ENCODE data around the gene CCDC33. TPM values are rescaled to one million over a fixed set of nuclear protein-coding genes. Genes with fewer than 3 reads are reported as not detected.

Gene CCDC33
- total and polyA plus RNA-seq, 12 donors = not detected

DNA sequence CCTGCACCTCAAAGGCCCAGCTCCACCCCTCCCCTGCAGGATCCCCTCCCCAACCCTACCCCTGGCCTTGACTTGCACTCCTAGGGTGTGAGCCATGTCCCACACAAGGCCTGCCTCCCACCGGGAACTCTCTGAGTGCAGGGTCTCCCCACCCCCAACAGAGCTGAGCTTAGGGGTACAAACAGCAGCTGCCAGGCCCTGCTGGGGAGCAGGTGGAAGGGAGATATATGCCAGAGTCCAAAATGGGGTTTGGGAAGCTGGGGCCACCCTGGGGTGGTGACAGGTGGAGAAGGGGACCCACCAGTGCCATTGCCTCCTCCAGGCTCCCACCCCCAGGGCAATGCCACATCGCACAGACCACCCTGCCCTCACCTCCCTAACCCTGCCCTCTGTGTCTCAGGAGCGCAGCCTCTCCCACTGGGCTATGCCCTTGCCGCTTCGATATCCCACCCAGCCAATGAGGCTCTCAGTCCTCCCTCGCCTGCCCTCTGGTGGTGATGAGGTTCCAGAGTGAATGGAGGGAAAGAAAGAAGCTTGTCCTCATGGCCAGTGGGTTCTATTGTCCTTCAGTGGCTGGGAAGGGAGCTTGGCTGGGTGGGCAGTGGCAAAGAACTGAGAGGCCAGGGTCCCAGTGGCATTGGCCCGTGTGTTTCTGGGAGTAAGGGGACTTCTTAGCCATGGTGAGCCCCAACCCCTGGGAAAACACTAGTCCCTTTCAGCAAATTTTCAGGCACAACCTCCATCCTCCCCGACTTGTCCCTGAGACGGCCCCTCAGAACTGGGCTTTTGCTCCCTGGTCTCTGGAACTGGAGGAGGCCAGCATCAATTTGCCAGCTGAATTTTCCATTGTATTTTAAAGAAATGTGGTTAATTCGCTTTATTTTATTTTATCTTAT, 84.5 kb downstream of the CCDC33 start:
- no peak overlapping the region for H3K4me3 ChIP-seq
- WGBS, 2 donors = 69 to 71% methylated on average over 10 of the region's 10 CpGs
- no peaks in the 10 kb centered on the region for H3K36me3 ChIP-seq
- no peaks in the 10 kb centered on the region for H3K27me3 ChIP-seq
- TF ChIP-seq, protein P1, sequence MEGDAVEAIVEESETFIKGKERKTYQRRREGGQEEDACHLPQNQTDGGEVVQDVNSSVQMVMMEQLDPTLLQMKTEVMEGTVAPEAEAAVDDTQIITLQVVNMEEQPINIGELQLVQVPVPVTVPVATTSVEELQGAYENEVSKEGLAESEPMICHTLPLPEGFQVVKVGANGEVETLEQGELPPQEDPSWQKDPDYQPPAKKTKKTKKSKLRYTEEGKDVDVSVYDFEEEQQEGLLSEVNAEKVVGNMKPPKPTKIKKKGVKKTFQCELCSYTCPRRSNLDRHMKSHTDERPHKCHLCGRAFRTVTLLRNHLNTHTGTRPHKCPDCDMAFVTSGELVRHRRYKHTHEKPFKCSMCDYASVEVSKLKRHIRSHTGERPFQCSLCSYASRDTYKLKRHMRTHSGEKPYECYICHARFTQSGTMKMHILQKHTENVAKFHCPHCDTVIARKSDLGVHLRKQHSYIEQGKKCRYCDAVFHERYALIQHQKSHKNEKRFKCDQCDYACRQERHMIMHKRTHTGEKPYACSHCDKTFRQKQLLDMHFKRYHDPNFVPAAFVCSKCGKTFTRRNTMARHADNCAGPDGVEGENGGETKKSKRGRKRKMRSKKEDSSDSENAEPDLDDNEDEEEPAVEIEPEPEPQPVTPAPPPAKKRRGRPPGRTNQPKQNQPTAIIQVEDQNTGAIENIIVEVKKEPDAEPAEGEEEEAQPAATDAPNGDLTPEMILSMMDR (IDR thresholded peaks at IDR 0.05) = peak; percentile 28 to 76 (median 61)
- peak overlapping the region in 9 of 10 donors; percentile 16 to 89 (median 80) for H3K27ac ChIP-seq
- intact Hi-C loops (cut with DNase I) = loop anchor here (1.0 to 10.0 kb wide), 7 partner anchors 193 to 348 kb away; no protein-coding TSS in a partner anchor
- ATAC-seq = peak in 1 of 8 donors; percentile 22
- no peaks in the 10 kb centered on the region for H3K9me3 ChIP-seq
- H3K4me1 ChIP-seq = peaks cover 34 to 51% (median 48%) of the 10 kb centered on the region in 9 donors
- DNase-seq = peak; percentile 55 to 67

DNA sequence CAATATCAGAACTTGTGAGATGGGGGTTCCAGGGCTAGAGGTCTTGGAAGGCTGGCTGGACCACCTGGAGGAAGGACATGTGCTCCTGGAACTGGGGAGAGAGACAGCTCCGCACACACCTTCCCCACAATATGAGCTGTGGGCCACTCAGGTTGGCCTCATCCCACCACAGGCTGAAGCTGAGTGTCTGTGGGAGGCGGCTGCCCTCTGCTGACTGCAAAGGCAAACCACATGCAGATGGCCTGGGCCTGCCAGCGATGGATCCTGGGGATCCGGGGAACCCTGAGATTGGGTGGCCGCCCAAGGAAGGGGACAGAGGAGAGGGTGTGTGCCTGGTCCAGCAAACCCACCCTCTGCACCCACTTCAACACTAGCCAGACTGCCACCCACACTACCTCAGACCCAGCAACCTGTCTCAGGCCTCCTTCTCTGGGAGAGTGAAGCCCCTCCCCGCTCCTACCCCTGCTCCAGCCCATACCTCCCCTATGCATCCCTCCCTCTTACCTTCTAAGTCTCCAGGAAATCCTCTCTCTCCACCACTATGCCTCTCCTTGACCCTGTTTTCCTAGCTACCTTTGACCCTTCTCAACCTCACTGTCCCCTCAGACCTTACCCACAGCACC, 86.5 kb downstream of the CCDC33 start:
- 29 to 37% methylated on average over 6 of the region's 6 CpGs for WGBS, 2 donors

DNA sequence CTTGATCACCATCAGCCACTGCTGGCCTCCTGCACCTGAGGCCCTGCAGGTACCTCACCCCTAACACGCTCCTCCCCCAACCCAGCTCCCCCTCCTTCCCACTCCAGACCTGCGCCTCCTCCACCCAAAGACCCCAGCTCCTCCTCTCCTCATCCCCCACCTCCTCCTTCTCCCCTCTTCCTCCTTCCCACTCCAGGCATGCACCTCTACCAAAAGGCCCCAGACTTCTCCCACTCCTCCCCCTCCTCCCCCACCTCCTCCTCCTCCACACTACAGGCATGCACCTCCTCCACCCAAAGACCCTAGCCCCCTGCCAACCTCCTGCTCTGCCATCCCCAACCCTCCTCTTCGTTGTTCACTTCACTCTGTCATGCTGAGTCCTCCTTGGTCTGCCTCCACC, 88.6 kb downstream of the CCDC33 start:
- Histone ChIP-seq H3K9me3 (no peaks in the 10 kb centered on the region), H3K36me3 (no peaks in the 10 kb centered on the region), H3K4me3 (no peak overlapping the region), H3K4me1 (peaks cover 0 to 11% (median 9%) of the 10 kb centered on the region in 9 donors), H3K27me3 (peaks cover 0 to 4% (median 0%) of the 10 kb centered on the region in 7 donors), H3K27ac (no peak overlapping the region)
- WGBS, 2 donors = 72 to 80% methylated on average over 3 of the region's 3 CpGs
- ATAC-seq (no peak), DNase-seq (no peak)
- TF ChIP-seq, protein P1 (IDR thresholded peaks at IDR 0.05) = no peak
- intact Hi-C loops (cut with DNase I) = loop anchor here in 9 of 10 donors (5.0 to 10.0 kb wide), 5 partner anchors 197 to 352 kb away; no protein-coding TSS in a partner anchor

More for the DNA sequence above, 86.5 kb downstream of the CCDC33 start:
- Histone ChIP-seq H3K9me3 (no peaks in the 10 kb centered on the region), H3K27ac (no peak overlapping the region), H3K4me3 (no peak overlapping the region), H3K4me1 (peaks cover 14 to 30% (median 28%) of the 10 kb centered on the region in 9 donors), H3K36me3 (no peaks in the 10 kb centered on the region), H3K27me3 (peaks cover 0 to 4% (median 0%) of the 10 kb centered on the region in 7 donors)
- peak; percentile 62 to 71 for DNase-seq
- intact Hi-C loops (cut with DNase I) = loop anchor here (1.0 to 10.0 kb wide), 7 partner anchors 195 to 350 kb away; no protein-coding TSS in a partner anchor
- peak in 7 of 8 donors; percentile 17 to 64 (median 54) for ATAC-seq
- TF ChIP-seq, protein P1 (IDR thresholded peaks at IDR 0.05) = peak; percentile 80 to 94 (median 87)

DNA sequence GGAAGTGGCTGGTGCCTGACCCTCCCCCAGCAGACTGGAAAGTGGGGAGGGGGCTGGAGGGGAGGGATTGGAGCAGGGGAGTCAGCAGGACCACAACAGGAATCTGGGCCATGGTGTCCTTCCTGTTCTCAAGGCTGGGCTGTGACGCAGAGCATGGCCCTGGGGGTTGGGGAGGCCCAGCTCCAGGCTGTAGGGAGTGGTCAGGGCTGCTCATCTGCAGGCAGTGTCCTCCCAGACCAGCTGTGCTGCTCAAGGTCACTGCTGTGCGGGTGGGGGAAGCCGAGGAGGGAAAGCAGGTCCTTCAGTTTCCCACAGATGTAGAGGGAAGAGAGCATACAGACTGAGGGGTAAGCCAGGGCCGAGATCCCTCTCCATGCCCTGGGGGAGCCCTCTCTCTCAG, 90.6 kb downstream of the CCDC33 start:
- H3K27me3 ChIP-seq = peaks cover 0 to 4% (median 0%) of the 10 kb centered on the region in 7 donors
- DNase-seq = no peak
- intact Hi-C loops (cut with DNase I) = loop anchor here in 1 of 10 donors (10.0 kb wide), 1 partner anchor 352 kb away; no protein-coding TSS in a partner anchor
- ATAC-seq = peak in 4 of 8 donors; percentile 17 to 35 (median 26)
- no peaks in the 10 kb centered on the region for H3K4me1 ChIP-seq
- H3K4me3 ChIP-seq = no peak overlapping the region
- WGBS, 2 donors = 36 to 39% methylated on average over 4 of the region's 4 CpGs
- no peak overlapping the region for H3K27ac ChIP-seq
- H3K9me3 ChIP-seq = no peaks in the 10 kb centered on the region
- H3K36me3 ChIP-seq = no peaks in the 10 kb centered on the region
- TF ChIP-seq, protein P1 (IDR thresholded peaks at IDR 0.05) = no peak

All from heart right ventricle (tissue), 16 donors.